Panc1 (cell line): ENCODE data around the gene NCAPH2. TPM values are rescaled to one million over a fixed set of nuclear protein-coding genes. Genes with fewer than 3 reads are reported as not detected.

Experiments used
- ATAC-seq: fragments of 200-7000 bp; cut with Tn5 transposase; 2 replicates; pipeline ENCODE4 v1.9.1; 2020; ENCODE audit warnings: mild to moderate bottlenecking, moderate library complexity
- BruUV-seq: library from RNA; stranded (reverse); fragments of 400-500 nt; replicated peaks from 2 replicates; lab custom pipeline; 2021; lab: Mats Ljungman, UMichigan
- CTCF ChIA-PET: fragments of 300-600 bp; sonication (Branson Sonifier 250); formaldehyde crosslinking; loops from one replicate; lab custom pipeline; 2022; ENCODE audit warnings: antibody characterized with exemption; lab: Charles Lee
- POLR2A ChIA-PET: fragments of 300-600 bp; sonication (Branson Sonifier 250); formaldehyde crosslinking; loops from one replicate; lab custom pipeline; 2022; ENCODE audit warnings: antibody characterized with exemption; lab: Charles Lee
- DNase-seq: peaks from one replicate; pipeline ENCODE4 v3.0.0-alpha.2; 2010; ENCODE audit warnings: low read depth, low spot score
- H3K27ac ChIP-seq: 2 replicates; pipeline ENCODE4 v1.5.1; 2011; ENCODE audit warnings: mild to moderate bottlenecking, low read length, inconsistent platforms
- H3K27me3 ChIP-seq: fragments of 200-500 bp; sonication (Bioruptor generic); 2 replicates; pipeline ENCODE4 v1.6.0; 2014; ENCODE audit warnings: low read length, inconsistent platforms; ENCODE audit not compliant: control insufficient read depth, insufficient read depth
- H3K36me3 ChIP-seq: fragments of 200-500 bp; sonication (Bioruptor generic); 2 replicates; pipeline ENCODE4 v1.5.1; 2014; ENCODE audit warnings: inconsistent platforms, mild to moderate bottlenecking, low read length, moderate library complexity; ENCODE audit not compliant: control insufficient read depth, insufficient read depth
- H3K4me1 ChIP-seq: 2 replicates; pipeline ENCODE4 v1.5.1; 2011; ENCODE audit warnings: inconsistent platforms, mild to moderate bottlenecking, low read length, moderate library complexity; ENCODE audit not compliant: control insufficient read depth, insufficient read depth
- H3K4me3 ChIP-seq, 2 experiments: 2 replicates each; pipeline ENCODE4 v1.5.1; 2011 to 2012; ENCODE audit warnings: low read depth in 2 of 2, low read length in 2 of 2, mild to moderate bottlenecking in 2 of 2, inconsistent platforms in 1 of 2, moderate library complexity in 1 of 2
- H3K9me3 ChIP-seq: fragments of 200-500 bp; sonication (Bioruptor generic); 2 replicates; pipeline ENCODE4 v1.5.1; 2014; ENCODE audit warnings: low read depth, mild to moderate bottlenecking, inconsistent platforms, low read length, moderate library complexity; ENCODE audit not compliant: control insufficient read depth, insufficient read depth
- POLR2AphosphoS5 ChIP-seq: IDR thresholded peaks from 2 replicates; pipeline ENCODE4 v1.6.1; 2012; ENCODE audit warnings: mild to moderate bottlenecking, low read depth, low read length, moderate library complexity
- SIN3A ChIP-seq: IDR thresholded peaks from 2 replicates; pipeline ENCODE4 v1.6.1; 2012; ENCODE audit warnings: low read depth, mild to moderate bottlenecking, low read length, moderate library complexity, borderline replicate concordance; ENCODE audit not compliant: insufficient read depth
- TCF7L2 ChIP-seq: IDR thresholded peaks from 2 replicates; pipeline ENCODE4 v1.6.1; 2011; ENCODE audit warnings: mild to moderate bottlenecking, low read depth, low read length, inconsistent platforms
- in situ Hi-C: cut with HindIII; loops from 2 replicates; pipeline ENCODE4 v1.10.0; 2016; ENCODE audit warnings: low sequenced_read_pairs, low pct_unique_long_range_greater_than_20kb
- intact Hi-C: fragments of 100-400 bp; cut with micrococcal nuclease; formaldehyde crosslinking; loops from one replicate; pipeline ENCODE4 v1.10.0; 2022; ENCODE audit not compliant: unreplicated experiment
- total RNA-seq: library from RNA; stranded (reverse); gene quantifications from one replicate; pipeline ENCODE4 v1.2.1, GENCODE V29; 2021; ENCODE audit not compliant: unreplicated experiment
- TF ChIP-seq, protein P1 (sequence below): fragments of 450-650 bp; IDR thresholded peaks from 2 replicates; pipeline ENCODE4 v1.5.1; 2017; ENCODE audit warnings: mild to moderate bottlenecking
- TF ChIP-seq, protein P2 (sequence below), 2 experiments: IDR thresholded peaks; 2 replicates each; pipeline ENCODE4 v1.6.1; 2011 to 2012; ENCODE audit warnings: low read depth in 2 of 2, control low read depth in 1 of 2, low read length in 1 of 2, mild to moderate bottlenecking in 1 of 2, moderate library complexity in 1 of 2; ENCODE audit not compliant: insufficient read depth in 1 of 2

The NCAPH2 gene
- total RNA-seq, 1 experiment from 2014 or later, result 55.6 TPM

DNA sequence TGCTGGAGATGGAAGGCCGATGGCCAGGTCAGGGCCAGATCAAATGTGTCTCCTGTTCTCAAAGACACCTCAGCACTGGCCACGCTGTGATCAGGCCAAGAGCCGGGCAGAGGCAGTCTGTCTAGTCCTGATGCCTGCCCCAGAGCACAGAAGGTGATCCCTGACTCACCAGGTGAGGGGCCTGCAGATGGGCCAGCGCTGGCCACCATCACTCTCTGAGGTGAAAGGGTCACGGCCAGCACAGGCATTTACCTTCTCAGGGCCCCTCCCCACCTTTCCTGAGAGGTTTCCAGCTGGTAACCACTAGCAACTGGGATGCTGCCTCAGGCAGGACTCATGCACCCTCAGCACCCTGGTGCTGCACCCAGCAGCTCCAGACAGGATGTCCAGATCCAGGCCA lies 36.1 kb upstream of the NCAPH2 start:
- Histone ChIP-seq H3K27ac (no peak overlapping the region), H3K4me1 (peaks cover 15% of the 10 kb centered on the region), H3K36me3 (no peaks in the 10 kb centered on the region; the same call in 1 of the 2 replicates), H3K4me3 (no peak overlapping the region), H3K9me3 (no peaks in the 10 kb centered on the region), H3K27me3 (no peaks in the 10 kb centered on the region)
- ATAC-seq, result no peak
- TF ChIP-seq, protein P1, sequence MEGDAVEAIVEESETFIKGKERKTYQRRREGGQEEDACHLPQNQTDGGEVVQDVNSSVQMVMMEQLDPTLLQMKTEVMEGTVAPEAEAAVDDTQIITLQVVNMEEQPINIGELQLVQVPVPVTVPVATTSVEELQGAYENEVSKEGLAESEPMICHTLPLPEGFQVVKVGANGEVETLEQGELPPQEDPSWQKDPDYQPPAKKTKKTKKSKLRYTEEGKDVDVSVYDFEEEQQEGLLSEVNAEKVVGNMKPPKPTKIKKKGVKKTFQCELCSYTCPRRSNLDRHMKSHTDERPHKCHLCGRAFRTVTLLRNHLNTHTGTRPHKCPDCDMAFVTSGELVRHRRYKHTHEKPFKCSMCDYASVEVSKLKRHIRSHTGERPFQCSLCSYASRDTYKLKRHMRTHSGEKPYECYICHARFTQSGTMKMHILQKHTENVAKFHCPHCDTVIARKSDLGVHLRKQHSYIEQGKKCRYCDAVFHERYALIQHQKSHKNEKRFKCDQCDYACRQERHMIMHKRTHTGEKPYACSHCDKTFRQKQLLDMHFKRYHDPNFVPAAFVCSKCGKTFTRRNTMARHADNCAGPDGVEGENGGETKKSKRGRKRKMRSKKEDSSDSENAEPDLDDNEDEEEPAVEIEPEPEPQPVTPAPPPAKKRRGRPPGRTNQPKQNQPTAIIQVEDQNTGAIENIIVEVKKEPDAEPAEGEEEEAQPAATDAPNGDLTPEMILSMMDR, result no peak
- TF ChIP-seq SIN3A (no peak), POLR2AphosphoS5 (no peak), TCF7L2 (no peak)
- TF ChIP-seq, protein P2, sequence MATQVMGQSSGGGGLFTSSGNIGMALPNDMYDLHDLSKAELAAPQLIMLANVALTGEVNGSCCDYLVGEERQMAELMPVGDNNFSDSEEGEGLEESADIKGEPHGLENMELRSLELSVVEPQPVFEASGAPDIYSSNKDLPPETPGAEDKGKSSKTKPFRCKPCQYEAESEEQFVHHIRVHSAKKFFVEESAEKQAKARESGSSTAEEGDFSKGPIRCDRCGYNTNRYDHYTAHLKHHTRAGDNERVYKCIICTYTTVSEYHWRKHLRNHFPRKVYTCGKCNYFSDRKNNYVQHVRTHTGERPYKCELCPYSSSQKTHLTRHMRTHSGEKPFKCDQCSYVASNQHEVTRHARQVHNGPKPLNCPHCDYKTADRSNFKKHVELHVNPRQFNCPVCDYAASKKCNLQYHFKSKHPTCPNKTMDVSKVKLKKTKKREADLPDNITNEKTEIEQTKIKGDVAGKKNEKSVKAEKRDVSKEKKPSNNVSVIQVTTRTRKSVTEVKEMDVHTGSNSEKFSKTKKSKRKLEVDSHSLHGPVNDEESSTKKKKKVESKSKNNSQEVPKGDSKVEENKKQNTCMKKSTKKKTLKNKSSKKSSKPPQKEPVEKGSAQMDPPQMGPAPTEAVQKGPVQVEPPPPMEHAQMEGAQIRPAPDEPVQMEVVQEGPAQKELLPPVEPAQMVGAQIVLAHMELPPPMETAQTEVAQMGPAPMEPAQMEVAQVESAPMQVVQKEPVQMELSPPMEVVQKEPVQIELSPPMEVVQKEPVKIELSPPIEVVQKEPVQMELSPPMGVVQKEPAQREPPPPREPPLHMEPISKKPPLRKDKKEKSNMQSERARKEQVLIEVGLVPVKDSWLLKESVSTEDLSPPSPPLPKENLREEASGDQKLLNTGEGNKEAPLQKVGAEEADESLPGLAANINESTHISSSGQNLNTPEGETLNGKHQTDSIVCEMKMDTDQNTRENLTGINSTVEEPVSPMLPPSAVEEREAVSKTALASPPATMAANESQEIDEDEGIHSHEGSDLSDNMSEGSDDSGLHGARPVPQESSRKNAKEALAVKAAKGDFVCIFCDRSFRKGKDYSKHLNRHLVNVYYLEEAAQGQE (IDR thresholded peaks at IDR 0.05; ENCODE audit: insufficient read depth in 1 of 2, low read depth in 2 of 2, low read length in 1 of 2), result no peak
- BruUV-seq, result no TSS peak
- CTCF ChIA-PET, result no interaction called here
- in situ Hi-C loops, result no loop called here
- POLR2A ChIA-PET, result no interaction called here
- intact Hi-C loops, result no loop called here
- no peak for DNase-seq

DNA sequence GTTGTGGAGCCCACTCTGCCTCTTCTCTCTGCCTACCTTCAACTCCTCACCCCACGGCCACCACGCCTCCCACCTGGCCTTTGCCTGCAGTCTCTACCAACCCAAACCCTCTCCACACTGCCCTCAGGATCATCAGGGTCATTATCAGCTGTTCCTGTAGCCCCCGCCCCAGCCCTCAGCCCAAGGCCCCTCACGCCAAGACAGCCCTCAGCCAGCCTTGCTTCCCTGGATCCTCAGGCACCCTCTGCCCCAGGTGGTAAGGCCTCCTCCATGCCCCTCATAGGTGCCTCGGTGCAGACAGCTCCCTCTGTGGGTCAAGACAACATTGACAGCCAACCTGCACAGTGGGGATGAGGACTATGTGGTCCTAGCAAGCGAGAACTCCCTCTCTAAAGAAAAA lies 34.9 kb upstream of the NCAPH2 start:
- intact Hi-C loops, result no loop called here
- 0 out of 2 replicates have a peak, but pooled peaks have one; percentile 43 for ATAC-seq
- Histone ChIP-seq H3K9me3 (no peaks in the 10 kb centered on the region), H3K27ac (no peak overlapping the region), H3K36me3 (no peaks in the 10 kb centered on the region; the same call in 1 of the 2 replicates), H3K27me3 (no peaks in the 10 kb centered on the region), H3K4me1 (peaks cover 15% of the 10 kb centered on the region), H3K4me3 (peak overlapping the region; percentile 59 to 63; a peak in 2 of 4 replicates)
- no TSS peak for BruUV-seq
- TF ChIP-seq TCF7L2 (no peak), SIN3A (no peak), POLR2AphosphoS5 (no peak)
- TF ChIP-seq, protein P1, result no peak; the same call in 1 of the 2 replicates
- TF ChIP-seq, protein P2 (IDR thresholded peaks at IDR 0.05; ENCODE audit: insufficient read depth in 1 of 2, low read depth in 2 of 2, low read length in 1 of 2), result no peak
- CTCF ChIA-PET, result interaction anchor here (0.5 kb wide), 1 partner anchor 132 kb away, joined by 3 read pairs; no protein-coding TSS in a partner anchor
- in situ Hi-C loops, result no loop called here
- POLR2A ChIA-PET, result interaction anchor here (0.6 kb wide), 1 partner anchor 39 kb away, joined by 6 read pairs; no protein-coding TSS in a partner anchor
- peak; percentile 15 for DNase-seq
